ENCODE data around the gene HLX. TPM values are rescaled to one million over a fixed set of nuclear protein-coding genes. Genes with fewer than 3 reads are reported as not detected.

The HLX gene
- total RNA-seq, 1 experiment from 2014 or later = 5.6 TPM

DNA sequence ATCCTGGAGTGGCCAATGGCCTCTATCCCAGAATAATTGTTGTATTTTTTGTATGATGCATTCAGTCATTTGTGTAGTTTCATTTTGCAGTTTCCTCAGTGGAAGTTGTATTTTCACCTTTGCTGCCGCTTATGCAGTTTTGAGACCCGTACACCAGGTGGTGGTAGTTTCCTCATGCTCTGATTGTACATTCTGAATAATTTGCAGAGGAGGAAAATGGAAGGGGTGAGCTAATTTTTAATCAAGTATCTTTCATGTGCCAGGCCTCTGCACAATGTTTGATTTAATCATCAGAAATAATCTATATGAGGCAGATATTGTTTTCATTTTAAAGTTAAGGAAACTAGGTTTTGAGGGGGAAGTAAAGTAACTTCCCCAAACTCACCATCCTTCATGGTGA, 29.5 kb downstream of the HLX start:
- no peak for DNase-seq

DNA sequence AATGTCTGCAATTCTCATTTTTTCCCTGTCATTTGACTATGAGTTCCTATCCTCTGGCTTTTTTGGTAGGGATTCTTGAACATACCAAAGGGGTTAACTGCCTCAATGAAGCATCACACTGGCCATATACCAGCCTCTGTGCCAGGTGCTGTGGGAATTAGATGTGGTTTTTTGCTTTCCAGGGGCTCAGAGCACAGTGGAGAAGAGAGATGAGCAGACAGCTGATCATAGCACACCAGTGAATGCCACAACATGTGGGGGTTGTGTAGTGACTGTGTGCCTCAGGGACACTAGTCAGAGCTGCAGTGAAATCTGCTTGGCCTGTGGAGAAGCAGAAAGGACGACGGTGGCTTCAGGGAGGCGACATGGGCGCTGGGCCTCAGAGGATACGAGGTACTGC, 30.8 kb downstream of the HLX start:
- no peaks in the 10 kb centered on the region for H3K27me3 ChIP-seq
- no peak for DNase-seq
- H3K4me3 ChIP-seq = no peak overlapping the region
- no peaks in the 10 kb centered on the region for H3K9me3 ChIP-seq
- H3K36me3 ChIP-seq = no peaks in the 10 kb centered on the region

More for the DNA sequence above, 29.5 kb downstream of the HLX start:
- Histone ChIP-seq H3K9me3 (no peaks in the 10 kb centered on the region), H3K36me3 (no peaks in the 10 kb centered on the region), H3K27me3 (no peaks in the 10 kb centered on the region), H3K4me3 (no peak overlapping the region)

DNA sequence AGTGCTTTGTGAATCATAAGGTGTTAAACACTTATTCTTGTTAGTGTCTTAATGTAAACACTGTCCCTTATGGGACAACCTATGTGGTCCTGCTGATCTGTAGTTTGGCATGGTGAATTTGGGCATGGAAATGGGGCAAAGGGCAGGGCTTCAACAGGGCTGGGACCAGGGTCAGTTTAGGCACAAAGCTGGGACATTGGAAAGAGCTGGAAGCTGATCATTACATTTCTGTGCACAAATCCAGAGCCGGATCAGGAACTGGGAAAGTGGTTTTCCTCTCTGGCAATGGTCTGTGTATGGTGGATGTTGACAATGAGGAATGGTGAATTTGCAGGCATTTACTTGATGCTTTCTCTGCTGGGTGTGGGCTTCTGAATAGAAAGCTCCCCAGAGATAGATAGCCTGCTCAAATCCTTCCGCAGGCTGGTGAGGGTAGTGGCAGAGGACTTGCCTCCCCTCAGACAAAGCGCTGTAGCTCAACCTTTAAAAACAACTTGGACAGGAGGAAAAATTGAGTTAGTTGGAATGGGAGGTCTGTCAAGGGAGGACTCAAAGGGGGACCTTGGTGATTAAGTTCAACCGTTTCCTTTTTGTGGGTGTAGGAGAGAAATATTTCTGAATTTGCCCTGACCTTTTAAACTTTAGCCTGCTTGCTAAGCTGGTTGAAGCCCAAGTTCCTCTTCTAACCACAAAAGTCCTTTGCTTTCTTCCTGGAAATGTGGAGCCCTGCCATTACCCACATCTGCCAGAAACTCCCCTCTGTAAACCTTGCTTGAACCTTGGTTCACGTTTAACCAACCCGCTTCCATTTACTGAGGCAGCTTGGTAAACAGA, 35.3 kb downstream of the HLX start:
- no peaks in the 10 kb centered on the region for H3K27me3 ChIP-seq
- H3K36me3 ChIP-seq = no peaks in the 10 kb centered on the region
- no peaks in the 10 kb centered on the region for H3K9me3 ChIP-seq
- no peak overlapping the region for H3K4me3 ChIP-seq
- DNase-seq = no peak

DNA sequence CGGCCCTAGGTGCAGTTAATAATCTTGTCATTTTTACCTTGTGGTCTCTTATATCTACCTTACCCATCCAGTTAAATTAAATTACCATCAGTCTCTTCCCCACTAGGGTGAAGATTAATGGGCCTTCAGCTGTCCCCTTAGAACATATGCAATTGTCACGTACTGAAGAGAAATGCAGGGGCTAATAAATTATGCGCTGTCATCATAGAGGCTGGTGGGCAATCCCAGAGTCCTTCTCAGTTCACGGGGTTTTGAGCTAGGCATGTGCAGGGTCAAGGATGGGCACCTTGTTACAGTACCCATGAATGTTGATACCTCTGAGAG, 35.8 kb downstream of the HLX start:
- H3K36me3 ChIP-seq = no peaks in the 10 kb centered on the region
- no peak for DNase-seq
- no peak overlapping the region for H3K4me3 ChIP-seq
- no peaks in the 10 kb centered on the region for H3K9me3 ChIP-seq
- no peaks in the 10 kb centered on the region for H3K27me3 ChIP-seq

DNA sequence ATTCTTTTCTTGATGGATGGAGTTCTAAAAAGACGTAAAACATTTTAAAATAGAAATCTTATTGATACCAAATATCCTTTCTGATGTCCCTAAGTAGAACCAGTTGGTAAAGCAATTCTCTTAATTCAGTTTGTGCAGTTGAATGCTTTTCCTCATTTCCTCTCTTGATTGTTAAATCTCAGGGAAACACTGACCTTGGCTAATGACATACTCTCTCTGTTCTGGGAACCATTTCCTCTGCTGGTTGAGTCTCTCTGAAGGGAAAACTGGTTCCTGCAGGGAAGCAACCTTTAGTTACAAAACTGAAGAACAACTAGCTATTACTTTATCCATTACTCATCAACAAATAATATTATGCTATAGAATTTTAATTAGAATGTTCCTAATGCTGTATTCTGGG, 36.7 kb downstream of the HLX start:
- Histone ChIP-seq H3K4me3 (no peak overlapping the region), H3K36me3 (no peaks in the 10 kb centered on the region), H3K27me3 (no peaks in the 10 kb centered on the region), H3K9me3 (no peaks in the 10 kb centered on the region)
- DNase-seq = no peak

DNA sequence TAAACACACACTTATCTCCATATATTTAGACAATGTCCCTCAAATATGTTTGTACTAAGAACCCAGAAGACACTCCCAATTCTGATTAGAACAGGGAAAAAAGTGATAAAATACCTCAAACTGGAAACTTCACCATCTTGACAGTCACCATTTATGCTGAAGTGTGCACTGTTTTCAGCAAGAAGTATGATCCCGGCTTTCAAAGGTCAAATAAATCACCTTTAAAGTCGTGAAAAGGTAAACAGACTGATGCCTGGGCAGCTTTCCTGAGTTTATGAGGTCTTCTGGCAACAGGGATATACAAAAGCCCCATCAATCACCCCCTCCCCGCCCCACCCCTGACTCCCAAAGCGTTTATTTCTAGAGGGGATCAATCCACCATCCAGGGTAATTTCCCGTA, 37.9 kb downstream of the HLX start:
- DNase-seq = no peak
- no peak overlapping the region for H3K4me3 ChIP-seq
- no peaks in the 10 kb centered on the region for H3K36me3 ChIP-seq
- H3K27me3 ChIP-seq = no peaks in the 10 kb centered on the region
- H3K9me3 ChIP-seq = no peaks in the 10 kb centered on the region

DNA sequence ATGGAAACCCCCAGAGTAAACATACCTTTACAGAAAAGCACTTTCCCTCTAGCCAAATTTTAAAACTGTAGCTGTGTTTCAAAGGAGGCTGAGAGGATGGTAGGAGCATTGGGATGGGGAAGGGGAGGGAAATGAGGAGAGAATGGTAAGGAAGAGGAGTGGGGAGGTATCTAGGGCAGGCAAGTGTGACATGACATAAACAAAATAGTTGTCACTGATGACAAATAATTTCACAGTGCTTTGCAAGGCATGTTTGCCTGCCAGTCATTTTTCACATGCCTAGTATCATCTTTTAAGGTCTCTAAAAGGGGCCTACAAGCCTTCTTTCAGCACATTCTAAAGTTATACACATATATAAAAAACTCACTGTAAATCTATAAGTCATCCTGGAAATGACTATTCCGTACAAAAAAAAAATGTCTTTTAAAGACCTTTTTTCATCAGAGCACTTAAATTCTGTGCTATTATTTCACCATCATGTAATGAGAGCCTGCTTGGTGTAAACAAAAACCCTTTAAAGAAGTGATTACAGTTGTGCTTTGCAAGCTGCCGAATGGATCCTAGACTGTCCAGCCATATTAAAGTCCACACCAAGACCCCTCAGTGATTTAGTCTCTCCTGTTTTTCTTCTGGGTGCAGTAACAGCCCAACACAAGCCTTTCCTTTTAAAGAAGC, 38.4 kb downstream of the HLX start:
- no peaks in the 10 kb centered on the region for H3K9me3 ChIP-seq
- no peaks in the 10 kb centered on the region for H3K36me3 ChIP-seq
- no peaks in the 10 kb centered on the region for H3K27me3 ChIP-seq
- DNase-seq = no peak
- no peak overlapping the region for H3K4me3 ChIP-seq

DNA sequence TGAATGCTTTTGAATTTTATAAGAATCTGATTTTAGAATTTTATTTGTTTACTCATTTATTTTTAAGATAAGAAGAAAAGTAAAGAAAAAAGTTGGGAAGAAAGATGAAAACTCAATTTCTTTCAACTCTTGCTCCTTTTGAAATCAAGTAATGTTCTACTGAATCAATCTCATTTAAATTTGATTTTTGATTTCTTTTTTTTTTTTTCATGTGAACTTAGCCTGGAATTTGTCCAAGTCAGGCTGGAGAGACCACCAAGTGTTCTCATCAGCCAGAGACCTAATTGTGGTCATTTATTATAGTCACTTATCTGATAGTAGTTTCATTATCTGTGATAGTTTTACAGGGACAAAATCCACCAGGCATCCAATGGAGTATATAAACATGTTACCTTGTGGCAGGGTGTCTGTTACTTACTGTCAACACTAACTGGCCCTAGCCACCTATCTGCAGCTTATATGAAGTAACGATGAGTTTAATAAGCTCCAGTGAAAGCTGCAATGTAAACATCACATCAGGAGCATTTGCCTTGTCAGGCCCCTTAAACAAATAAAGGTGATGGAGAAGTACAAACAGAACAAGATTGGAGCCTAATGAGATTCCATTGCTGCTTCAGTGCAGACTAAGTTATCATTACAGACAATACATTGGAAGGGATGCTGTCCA, 39.2 kb downstream of the HLX start:
- DNase-seq = no peak
- Histone ChIP-seq H3K4me3 (no peak overlapping the region), H3K36me3 (no peaks in the 10 kb centered on the region), H3K9me3 (no peaks in the 10 kb centered on the region), H3K27me3 (no peaks in the 10 kb centered on the region)

DNA sequence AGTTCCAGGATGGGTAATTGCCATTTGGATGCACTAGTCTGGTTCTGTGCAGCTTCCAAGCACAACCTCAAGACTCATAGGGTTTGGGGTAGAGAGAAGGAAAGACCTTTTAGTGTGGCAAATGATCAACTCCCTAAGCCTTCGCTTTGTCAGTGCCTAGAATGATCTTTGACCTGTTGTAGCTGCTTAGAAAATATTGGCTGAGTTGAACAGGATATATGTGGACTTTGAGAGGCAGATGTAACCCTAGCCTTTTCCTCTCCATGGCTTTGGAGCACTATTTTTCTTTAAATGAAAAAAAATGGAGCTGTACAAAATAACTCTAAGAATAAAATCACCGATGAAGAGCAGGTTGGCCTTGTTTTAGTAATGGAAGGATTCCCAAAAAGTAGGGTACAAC, 41.7 kb downstream of the HLX start:
- Histone ChIP-seq H3K27me3 (no peaks in the 10 kb centered on the region), H3K9me3 (no peaks in the 10 kb centered on the region)
- no peak for DNase-seq

DNA sequence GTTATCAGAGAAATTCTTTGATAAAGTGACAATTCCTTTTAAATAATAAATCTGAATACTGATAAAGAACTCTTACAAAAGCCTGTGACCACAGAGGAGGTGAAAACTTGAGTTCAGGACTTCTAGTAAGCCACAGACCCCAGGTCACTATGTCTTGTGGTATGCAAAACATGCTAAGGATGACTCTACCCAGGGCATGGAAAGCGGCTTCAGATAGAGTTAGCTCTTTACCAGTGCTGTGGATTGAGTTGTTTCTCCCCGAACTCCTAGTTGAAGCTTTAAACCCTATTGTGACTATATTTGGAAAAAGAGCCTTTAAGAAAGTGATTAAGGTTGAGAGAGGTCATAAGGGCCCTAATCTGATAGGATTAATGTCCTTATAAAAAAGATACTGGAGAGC, 42.3 kb downstream of the HLX start:
- Histone ChIP-seq H3K4me3 (no peak overlapping the region), H3K36me3 (no peaks in the 10 kb centered on the region), H3K9me3 (no peaks in the 10 kb centered on the region), H3K27me3 (no peaks in the 10 kb centered on the region)
- DNase-seq = no peak

More for the DNA sequence above, 41.7 kb downstream of the HLX start:
- Histone ChIP-seq H3K4me3 (no peak overlapping the region), H3K36me3 (no peaks in the 10 kb centered on the region)

DNA sequence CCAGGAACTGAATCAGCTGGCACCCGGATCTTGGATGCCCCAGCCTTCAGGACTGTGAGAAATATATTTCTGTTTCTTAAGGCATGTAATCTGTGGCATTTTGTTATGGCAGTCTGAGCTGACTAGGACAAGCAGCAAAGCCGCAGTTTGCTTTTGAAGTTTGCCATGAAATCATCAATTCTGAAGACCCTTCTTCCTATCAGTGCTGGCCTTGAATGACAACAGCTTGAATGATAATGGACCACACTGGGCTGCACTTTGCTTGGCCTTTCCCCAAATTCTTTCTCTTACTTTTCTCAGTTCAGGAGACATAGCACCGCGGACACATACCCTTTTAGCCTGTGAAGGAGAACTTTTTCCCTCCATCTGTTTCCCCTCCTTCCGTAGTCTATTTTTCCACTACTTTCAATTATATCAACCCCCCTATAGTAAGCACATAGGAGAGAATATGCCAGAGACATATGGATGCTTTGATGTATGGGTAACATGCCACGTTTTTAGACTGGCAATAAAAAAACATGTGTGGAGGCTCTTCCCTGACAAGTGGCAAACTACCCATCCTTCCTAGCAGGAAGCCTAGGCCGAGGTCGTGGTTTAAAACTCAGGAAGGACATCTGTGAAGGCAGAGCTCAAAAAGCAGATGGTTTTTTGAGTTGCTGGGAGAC, 42.9 kb downstream of the HLX start:
- H3K36me3 ChIP-seq = no peaks in the 10 kb centered on the region
- no peaks in the 10 kb centered on the region for H3K27me3 ChIP-seq
- no peaks in the 10 kb centered on the region for H3K9me3 ChIP-seq
- H3K4me3 ChIP-seq = no peak overlapping the region
- DNase-seq = peak; percentile 49

DNA sequence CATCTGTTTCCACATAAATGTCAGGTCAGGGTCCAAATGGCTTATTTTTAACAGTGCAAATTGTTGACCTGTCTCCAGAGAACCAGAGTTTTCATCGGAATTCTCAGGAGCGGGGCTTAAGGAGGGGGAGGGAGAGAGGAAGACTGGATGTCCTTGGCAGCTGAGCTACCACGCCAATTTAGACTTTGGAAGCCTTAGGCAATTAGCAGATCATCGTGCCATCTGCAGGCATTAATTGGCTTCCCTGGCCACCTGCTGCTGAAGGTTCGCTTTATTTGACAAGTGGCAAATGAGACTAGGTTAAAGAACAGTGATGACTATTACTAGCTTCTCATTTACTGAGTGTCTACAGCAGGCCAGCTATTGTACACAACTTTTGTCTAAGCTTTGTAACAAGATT, 43.7 kb downstream of the HLX start:
- Histone ChIP-seq H3K27me3 (no peaks in the 10 kb centered on the region), H3K36me3 (no peaks in the 10 kb centered on the region), H3K9me3 (no peaks in the 10 kb centered on the region), H3K4me3 (no peak overlapping the region)
- DNase-seq = no peak

DNA sequence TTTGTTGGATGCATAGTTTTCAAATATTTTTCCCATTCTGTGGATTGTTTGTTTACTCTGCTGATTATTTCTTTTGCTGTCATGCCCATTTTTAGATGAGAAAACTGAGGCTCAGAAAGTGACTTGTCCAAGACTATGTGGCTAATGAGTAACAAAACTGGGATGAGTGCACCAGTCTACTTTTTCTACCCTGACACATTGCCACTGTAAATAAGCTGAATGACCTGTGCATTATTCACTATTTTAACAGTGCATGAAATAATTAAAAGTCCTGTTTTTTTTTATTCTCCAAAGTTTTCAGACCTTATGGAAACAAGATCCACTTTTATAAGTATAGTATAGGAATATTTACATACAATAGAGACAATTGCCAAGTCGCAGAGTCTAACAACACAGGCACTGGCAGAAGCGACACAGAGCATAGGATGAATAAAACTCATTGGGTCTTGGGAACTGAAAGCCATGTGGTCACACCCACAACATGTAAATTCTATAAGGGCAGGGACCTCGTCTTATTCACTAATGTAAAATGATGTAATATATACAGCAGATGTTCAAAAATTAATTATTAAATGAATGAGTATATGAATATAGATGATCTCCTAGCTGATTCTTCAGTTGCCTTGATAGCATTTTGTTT, 45.2 kb downstream of the HLX start:
- Histone ChIP-seq H3K9me3 (no peaks in the 10 kb centered on the region), H3K4me3 (no peak overlapping the region), H3K27me3 (no peaks in the 10 kb centered on the region), H3K36me3 (no peaks in the 10 kb centered on the region)
- no peak for DNase-seq

DNA sequence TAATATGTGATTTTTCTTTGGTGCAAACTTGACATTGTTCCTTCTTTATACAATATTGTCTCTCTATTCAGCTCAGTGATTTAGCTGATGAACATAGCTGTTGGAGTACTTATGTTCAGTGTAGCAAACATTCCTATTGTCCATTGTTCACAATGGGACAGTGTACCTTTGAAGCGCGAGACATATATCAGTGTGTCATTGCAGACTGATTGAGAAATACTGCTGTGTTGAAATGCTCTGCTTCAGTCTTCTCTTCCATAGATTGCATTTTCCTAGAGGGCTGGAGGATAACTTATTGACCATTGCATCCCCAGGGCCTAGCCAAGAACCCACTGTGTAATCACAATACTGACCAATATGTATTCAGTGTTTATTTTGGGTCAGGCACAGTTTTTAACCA, 46.5 kb downstream of the HLX start:
- DNase-seq = no peak

DNA sequence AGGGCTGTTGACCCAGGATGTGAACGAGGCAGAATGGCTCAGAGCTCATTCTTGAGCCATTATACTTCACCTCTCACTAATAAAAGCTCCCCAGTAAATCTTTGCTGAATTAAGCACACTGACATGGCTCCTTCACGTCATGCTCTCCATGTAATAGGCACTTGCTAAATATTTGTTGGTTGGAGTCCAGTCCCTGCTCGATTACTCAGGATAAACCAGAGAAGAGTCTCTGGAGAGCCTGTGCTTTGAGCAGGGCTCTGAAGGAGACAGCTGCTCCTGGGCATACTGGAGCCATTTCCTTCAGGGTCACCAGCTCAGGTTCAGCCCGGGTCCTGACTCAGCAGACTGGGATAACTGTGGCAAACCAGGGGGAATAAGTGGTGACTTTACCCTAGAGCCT, 46.9 kb downstream of the HLX start:
- peak; percentile 71 for DNase-seq
- H3K27me3 ChIP-seq = no peaks in the 10 kb centered on the region
- no peaks in the 10 kb centered on the region for H3K9me3 ChIP-seq
- no peak overlapping the region for H3K4me3 ChIP-seq
- no peaks in the 10 kb centered on the region for H3K36me3 ChIP-seq

More for the DNA sequence above, 46.5 kb downstream of the HLX start:
- no peaks in the 10 kb centered on the region for H3K27me3 ChIP-seq
- H3K4me3 ChIP-seq = no peak overlapping the region
- no peaks in the 10 kb centered on the region for H3K36me3 ChIP-seq
- H3K9me3 ChIP-seq = no peaks in the 10 kb centered on the region

DNA sequence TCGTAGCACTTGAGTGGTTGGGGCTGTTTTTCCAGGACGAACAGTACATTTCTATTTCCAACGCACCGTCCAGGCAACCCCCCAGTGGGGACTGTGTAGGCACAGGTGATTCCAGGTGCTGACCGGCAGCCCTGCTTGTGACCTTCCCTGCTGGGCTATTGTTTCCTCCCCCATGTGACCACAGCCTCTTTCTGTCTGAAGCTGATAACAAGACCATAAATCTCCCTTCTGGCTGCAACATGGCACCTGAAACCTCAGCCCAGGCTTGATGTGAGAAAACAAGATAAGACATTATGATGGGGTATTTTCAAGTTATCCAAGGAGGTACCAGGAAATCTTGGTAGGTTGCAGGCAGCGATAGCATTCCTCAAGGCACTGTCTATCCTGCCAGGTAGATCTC, 48.2 kb downstream of the HLX start:
- Histone ChIP-seq H3K4me3 (no peak overlapping the region), H3K36me3 (no peaks in the 10 kb centered on the region), H3K9me3 (no peaks in the 10 kb centered on the region), H3K27me3 (no peaks in the 10 kb centered on the region)
- DNase-seq = no peak

DNA sequence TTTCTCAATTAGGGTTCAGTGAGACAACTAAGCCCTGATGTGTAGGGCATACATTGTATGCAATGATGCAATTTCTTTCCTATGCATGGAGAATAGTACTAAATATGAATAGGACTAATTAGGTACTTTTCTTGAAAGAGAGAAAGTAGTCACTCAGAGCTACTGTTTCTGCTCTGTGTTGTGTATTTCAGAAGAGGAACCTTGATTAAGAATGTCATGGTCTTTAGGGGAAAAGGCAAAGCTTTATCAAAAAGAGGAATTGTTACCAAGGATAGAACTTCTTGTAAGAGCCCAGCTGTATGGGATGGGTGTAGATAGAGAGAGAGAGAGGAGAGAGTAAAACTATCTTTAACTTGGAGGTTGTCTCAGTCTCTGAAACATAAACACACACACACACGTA, 49.1 kb downstream of the HLX start:
- no peak overlapping the region for H3K4me3 ChIP-seq
- H3K9me3 ChIP-seq = no peaks in the 10 kb centered on the region
- H3K27me3 ChIP-seq = no peaks in the 10 kb centered on the region
- H3K36me3 ChIP-seq = no peaks in the 10 kb centered on the region
- no peak for DNase-seq
